Endothelial cell (in vitro differentiated cells): ENCODE results near the gene NIPAL1. TPM values are rescaled to one million over a fixed set of nuclear protein-coding genes. Genes with fewer than 3 reads are reported as not detected.

Source experiments
- DNase-seq: peaks from one replicate; pipeline ENCODE4 v3.0.0; 2021; ENCODE audit warnings: low spot score
- H3K27ac Mint-ChIP-seq: one replicate; pipeline ENCODE4 v1.8.0; 2021; ENCODE audit warnings: mixed read lengths, inconsistent platforms; ENCODE audit not compliant: unreplicated experiment
- H3K27me3 Mint-ChIP-seq: one replicate; pipeline ENCODE4 v1.8.0; 2021; ENCODE audit warnings: mild to moderate bottlenecking, moderate library complexity, mixed read lengths, inconsistent platforms; ENCODE audit not compliant: unreplicated experiment
- H3K36me3 Mint-ChIP-seq: one replicate; pipeline ENCODE4 v1.8.0; 2021; ENCODE audit warnings: mild to moderate bottlenecking, low read depth, mixed read lengths, inconsistent platforms; ENCODE audit not compliant: unreplicated experiment
- H3K4me1 Mint-ChIP-seq: one replicate; pipeline ENCODE4 v1.8.0; 2021; ENCODE audit warnings: mild to moderate bottlenecking, mixed read lengths, inconsistent platforms; ENCODE audit not compliant: unreplicated experiment
- H3K4me3 Mint-ChIP-seq: one replicate; pipeline ENCODE4 v1.8.0; 2021; ENCODE audit warnings: mild to moderate bottlenecking, mixed read lengths, inconsistent platforms; ENCODE audit not compliant: unreplicated experiment
- H3K9me3 Mint-ChIP-seq: one replicate; pipeline ENCODE4 v1.8.0; 2021; ENCODE audit warnings: mixed read lengths, inconsistent platforms; ENCODE audit not compliant: unreplicated experiment
- CTCF ChIP-seq: fragments of 200-600 bp; sonication (generic); IDR thresholded peaks from one replicate; pipeline ENCODE4 v1.5.0; 2021; ENCODE audit warnings: antibody characterized with exemption; ENCODE audit not compliant: unreplicated experiment
- long read RNA-seq: library from polyadenylated mRNA; unstranded; transcript quantifications from one replicate; pipeline ENCODE4 v2.0.0, GENCODE V29; 2020; ENCODE audit not compliant: unreplicated experiment
- total RNA-seq: library from RNA; stranded (reverse); fragmentation: NEBNext Ultra II Directional; extraction: Animal tissue kit (Norgen Biotek cat#: 25700); gene quantifications from one replicate; pipeline ENCODE4 v1.2.1, GENCODE V29; 2021; ENCODE audit not compliant: unreplicated experiment

The NIPAL1 gene
- total RNA-seq, result 2.0 TPM
- long read RNA-seq, result 0 reads

GRCh38 chr4:48016141-48017107 is at the start of gene NIPAL1, which contains the start of gene CNGA1:
Gene NIPAL1, plus strand, starts transcription at chr4:48016772. Its CDS starts 68 bp downstream, at chr4:48016840.
Gene CNGA1, minus strand, starts transcription at chr4:48016681. Its CDS starts 63,992 bp downstream, at chr4:47952689.
- no peak for TF ChIP-seq CTCF
- H3K27ac Mint-ChIP-seq, result peak within 1 kb of the TSS; percentile 62

GRCh38 chr4:47968847-47969246 is 47.7 kb upstream of the NIPAL1 start:
- no peaks in the 10 kb centered on the region for H3K36me3 Mint-ChIP-seq
- no peak for TF ChIP-seq CTCF

More at GRCh38 chr4:48016141-48017107, at the start of gene NIPAL1, which contains the start of gene CNGA1:
- Mint-ChIP-seq H3K27me3 (peaks cover 3% of the 10 kb centered on the region), H3K4me1 (peaks cover 3% of the 10 kb centered on the region), H3K9me3 (peaks cover 6% of the 10 kb centered on the region), H3K36me3 (peaks cover 3% of the 10 kb centered on the region), H3K4me3 (peak within 1 kb of the TSS; percentile 90)
- DNase-seq, result peak; percentile 77

GRCh38 chr4:47972181-47972580 is 44.4 kb upstream of the NIPAL1 start:
- Mint-ChIP-seq H3K4me3 (no peak overlapping the region), H3K27ac (no peak overlapping the region), H3K9me3 (no peaks in the 10 kb centered on the region), H3K36me3 (no peaks in the 10 kb centered on the region), H3K27me3 (no peaks in the 10 kb centered on the region), H3K4me1 (peaks cover 5% of the 10 kb centered on the region)
- no peak for DNase-seq
- no peak for TF ChIP-seq CTCF

More at GRCh38 chr4:47968847-47969246, 47.7 kb upstream of the NIPAL1 start:
- Mint-ChIP-seq H3K27me3 (no peaks in the 10 kb centered on the region), H3K4me1 (no peaks in the 10 kb centered on the region), H3K27ac (no peak overlapping the region), H3K9me3 (no peaks in the 10 kb centered on the region), H3K4me3 (no peak overlapping the region)
- no peak for DNase-seq

- TF ChIP-seq CTCF, result no peak
- H3K9me3 Mint-ChIP-seq, result no peaks in the 10 kb centered on the region
- no peaks in the 10 kb centered on the region for H3K36me3 Mint-ChIP-seq
- DNase-seq, result no peak
- peaks cover 5% of the 10 kb centered on the region for H3K4me1 Mint-ChIP-seq
- H3K27me3 Mint-ChIP-seq, result no peaks in the 10 kb centered on the region
- H3K27ac Mint-ChIP-seq, result no peak overlapping the region
- no peak overlapping the region for H3K4me3 Mint-ChIP-seq
Measured at GRCh38 chr4:47972721-47973120, 43.9 kb upstream of the NIPAL1 start.

GRCh38 chr4:47974566-47974965 is 42.0 kb upstream of the NIPAL1 start:
- no peak overlapping the region for H3K27ac Mint-ChIP-seq
- no peaks in the 10 kb centered on the region for H3K9me3 Mint-ChIP-seq
- H3K27me3 Mint-ChIP-seq, result no peaks in the 10 kb centered on the region
- no peak for DNase-seq
- H3K36me3 Mint-ChIP-seq, result no peaks in the 10 kb centered on the region
- H3K4me1 Mint-ChIP-seq, result peaks cover 5% of the 10 kb centered on the region
- TF ChIP-seq CTCF, result no peak
- H3K4me3 Mint-ChIP-seq, result no peak overlapping the region
